Measurements from ENCODE around the gene PAPLN.

Gene PAPLN

GRCh38 chr14:73233564-73233963 is 3.7 kb upstream of the PAPLN start:
- no peak for DNase-seq

- no peak for DNase-seq
Measured at GRCh38 chr14:73234029-73234428, 3.3 kb upstream of the PAPLN start.

DNA sequence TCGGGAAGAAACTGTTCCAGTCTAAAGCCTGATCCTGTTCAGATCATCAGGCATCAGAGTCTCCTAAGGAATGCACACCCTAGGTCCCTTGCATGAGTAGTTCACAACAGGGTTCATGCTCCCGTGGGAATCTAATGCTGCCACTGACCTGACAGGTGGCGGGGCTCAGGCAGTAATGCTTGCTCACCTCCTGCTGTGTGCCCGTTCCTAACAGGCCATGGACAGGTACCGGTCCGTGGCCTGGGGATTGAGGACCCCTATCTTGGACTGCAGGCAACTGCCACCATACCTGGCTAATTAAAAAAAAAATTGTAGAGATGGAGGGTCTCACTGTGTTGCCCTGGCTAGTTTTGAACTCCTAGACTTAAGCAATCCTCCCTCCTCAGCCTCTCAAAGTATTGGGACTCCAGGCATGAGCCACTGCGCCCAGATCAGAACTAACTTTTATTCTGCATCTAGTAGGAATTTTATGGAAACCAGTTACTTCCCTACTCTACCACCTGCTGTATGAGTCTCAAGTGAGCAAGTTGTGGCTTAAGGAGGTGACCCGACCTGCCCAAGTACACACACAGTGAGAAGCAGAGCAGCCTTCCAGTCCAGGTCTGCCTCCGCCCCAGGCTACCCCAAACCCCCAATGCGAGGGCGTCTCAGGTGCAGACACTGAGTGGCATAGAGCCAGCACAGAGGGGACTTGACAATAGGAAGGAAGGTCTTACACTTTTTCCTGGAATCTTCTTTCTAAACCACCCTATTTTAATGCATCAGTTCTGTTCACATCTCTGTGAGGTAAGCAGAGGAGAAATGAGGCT is 2.5 kb upstream of the PAPLN start:
- DNase-seq: no peak

DNA sequence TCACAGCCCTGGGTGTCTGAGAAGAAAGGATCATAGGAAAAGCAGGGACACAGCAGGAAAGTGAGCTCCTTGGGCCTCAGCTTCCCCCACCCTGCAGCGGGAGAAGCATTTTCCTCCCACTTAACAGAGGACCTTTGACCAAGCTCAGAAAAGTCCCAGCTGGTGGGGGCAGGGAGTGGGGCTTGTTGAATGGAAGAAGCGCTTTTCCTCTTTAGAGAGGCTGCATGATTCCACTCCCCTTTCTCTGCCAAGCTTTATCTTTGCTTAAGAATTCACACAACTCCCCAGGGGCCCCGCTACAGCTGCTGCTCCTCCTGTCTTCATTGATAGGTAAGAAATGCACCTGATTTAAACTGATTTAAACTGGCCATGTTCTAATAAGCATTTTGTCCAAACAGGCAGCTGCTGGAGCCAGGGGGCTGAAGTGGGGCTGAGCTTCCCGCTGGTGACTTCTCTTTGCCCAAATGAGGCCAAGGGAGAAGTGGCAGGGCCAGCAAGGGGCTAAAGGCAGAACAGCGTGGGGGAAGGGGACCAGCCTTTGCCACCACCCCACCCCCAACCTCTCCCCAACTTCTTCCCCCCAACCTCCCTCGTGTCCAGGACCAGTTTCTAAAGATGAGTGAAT is 1.7 kb upstream of the PAPLN start:
- no peak for DNase-seq

- DNase-seq: no peak
Measured at GRCh38 chr14:73236157-73236556, 1.1 kb upstream of the PAPLN start.

DNA sequence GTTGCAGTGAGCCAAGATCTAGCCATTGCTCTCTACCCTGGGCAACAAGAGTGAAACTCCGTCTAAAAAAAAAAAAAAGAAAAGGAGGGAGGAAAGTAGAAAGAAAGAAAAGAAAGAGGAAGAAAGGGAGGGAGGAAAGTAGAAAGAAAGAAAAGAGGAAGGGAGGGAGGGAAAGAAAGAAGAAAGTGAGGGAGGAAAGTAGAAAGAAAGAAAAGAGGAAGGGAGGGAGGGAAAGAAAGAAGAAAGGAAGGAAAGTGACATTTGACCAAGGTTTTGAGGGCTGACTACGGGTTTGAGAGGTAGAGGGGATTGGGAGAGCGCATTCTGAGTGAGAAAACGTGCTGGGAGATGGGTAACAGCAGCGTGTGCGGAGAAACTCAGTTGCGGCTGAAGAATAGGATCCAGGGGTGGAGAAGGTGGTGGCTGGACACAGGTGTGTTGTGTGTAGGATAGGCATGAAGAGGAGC is 521 bp upstream of the PAPLN start:
- DNase-seq: no peak

- DNase-seq: no peak
Measured at GRCh38 chr14:73237786-73238423, 599 bp downstream of the PAPLN start.

DNA sequence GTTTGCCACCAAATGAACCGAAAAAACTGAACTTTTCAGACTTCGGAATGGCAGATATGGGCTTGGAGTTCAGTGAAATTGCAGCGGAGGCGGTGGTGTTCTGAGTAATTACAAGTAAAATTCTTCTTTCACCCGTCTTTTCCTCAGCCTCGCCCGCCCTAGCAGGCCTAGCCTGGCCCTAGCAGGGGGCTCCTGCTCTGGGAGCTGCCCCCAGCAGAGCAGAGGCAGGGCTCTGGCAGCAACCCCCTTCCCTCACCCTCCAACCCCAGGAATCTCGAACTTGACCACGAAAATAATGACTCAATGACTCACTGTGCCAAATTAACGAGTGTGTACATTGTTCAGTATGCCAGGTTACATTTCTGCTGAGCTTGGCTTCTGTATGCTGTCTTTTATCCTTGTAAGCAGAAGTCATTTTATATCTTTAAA is 1.1 kb downstream of the PAPLN start:
- no peak for DNase-seq

GRCh38 chr14:73238941-73239340 is 1.6 kb downstream of the PAPLN start:
- DNase-seq: no peak

DNA sequence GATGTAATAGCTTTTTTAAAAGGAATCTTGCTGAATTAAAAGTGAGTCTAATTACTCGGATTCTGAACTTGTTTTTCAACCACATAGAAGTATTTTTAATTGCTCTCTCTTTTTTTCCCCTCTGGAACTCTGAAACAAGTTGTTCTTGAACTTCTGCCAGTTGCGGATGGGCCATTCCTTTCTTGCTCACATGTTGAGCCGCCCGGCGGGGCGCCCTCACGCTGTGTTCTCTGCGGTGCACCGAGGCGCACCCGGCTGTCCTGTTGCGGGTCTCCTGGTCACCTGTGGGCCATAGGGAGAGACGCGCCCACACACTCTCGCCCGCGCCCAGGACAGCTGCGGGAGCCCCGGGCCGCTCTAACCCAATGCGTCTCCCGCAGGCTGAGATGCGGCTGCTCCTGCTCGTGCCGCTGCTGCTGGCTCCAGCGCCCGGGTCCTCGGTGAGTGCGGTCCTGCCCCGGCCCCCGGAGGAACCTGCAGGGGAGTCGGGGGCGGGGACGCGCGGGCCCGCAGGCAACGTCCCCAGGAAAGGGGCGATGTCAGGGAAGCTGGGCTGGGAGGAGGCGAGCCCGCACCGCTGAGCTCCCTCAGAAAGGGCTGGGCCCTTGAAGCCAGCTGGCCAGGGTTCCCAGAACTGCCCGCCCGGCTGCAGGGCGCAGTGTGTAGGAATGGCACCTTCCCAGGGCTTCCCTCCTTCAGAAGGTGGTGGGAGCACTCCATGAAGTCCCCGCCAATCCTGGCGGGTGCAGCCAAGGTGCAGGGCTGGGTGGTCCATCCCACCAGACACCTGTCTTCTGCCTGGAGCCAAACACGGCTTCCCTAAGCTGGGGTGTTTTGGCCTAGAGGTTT is 2.3 kb downstream of the PAPLN start:
- DNase-seq: no peak

- DNase-seq: no peak
Measured at GRCh38 chr14:73240816-73241480, 3.6 kb downstream of the PAPLN start.

GRCh38 chr14:73241481-73242165 is 4.3 kb downstream of the PAPLN start:
- DNase-seq: no peak

DNA sequence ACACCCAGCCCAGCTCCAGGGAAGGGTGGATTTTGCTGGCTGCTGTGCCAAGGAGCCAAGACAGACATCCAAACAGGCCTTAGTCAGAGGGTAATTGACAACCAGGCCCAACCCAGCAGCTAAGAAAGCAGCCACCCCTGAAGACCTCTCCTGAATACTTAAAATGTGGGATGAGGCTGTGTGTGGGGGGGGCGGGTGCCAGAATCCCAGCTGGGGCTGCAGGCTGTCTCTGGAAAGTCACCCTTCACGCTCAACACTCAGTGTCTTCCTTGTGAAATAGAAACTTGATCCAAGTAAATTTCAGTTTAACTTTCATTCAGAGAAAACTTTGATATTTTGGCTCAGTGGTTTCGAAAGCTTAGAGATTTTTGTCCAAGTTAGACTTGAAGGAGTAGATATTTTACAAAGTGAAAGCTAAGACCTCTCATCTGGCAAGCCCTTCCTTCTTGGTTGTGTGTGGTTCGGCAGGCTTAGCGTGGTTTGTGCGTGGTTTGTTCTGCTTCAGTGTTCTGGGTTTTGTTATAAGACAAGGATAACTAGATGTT is 5.1 kb downstream of the PAPLN start:
- DNase-seq: no peak

- no peak for DNase-seq
Measured at GRCh38 chr14:73243341-73243740, 6.0 kb downstream of the PAPLN start.

- DNase-seq: no peak
Measured at GRCh38 chr14:73243748-73244147, 6.4 kb downstream of the PAPLN start.

- DNase-seq: no peak
Measured at GRCh38 chr14:73244541-73245290, 7.4 kb downstream of the PAPLN start.

DNA sequence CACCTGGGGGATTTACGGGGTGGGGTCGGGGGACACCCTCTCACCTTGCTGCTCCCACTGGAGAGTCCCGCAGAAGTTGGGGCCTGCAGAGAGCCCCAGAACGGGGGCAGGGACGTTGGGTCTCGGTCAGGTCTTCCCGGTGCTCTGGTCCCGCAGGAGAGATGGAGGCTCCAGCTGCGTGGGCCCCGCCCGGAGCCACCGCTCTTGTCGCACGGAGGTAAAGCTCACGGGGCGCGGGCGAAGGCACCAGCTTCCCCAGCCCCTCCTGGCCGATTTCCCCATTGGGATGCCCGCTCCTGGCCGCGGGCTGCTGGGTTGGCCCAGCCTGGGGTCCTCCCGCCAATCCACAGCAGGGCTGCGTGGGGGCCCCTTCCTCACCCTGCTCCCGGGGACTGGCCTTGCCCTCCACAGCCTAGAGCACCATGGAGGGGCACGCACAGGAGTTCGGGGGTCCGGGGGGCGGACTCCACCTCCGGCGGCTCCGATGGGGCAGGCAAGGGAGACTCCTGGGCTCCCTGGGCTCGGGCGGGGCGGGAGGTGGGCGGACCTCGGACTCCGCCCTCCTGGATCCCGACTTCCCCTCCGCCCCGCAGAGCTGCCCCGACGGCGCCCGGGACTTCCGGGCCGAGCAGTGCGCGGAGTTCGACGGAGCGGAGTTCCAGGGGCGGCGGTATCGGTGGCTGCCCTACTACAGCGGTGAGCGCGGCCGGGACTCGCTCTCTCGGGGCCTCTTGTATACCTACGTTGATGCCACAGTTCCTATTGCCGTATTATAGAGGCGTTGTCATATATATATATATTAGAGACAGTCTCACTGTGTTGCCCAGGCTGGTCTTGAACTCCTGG is 8.4 kb downstream of the PAPLN start:
- DNase-seq: peak; percentile 56

DNA sequence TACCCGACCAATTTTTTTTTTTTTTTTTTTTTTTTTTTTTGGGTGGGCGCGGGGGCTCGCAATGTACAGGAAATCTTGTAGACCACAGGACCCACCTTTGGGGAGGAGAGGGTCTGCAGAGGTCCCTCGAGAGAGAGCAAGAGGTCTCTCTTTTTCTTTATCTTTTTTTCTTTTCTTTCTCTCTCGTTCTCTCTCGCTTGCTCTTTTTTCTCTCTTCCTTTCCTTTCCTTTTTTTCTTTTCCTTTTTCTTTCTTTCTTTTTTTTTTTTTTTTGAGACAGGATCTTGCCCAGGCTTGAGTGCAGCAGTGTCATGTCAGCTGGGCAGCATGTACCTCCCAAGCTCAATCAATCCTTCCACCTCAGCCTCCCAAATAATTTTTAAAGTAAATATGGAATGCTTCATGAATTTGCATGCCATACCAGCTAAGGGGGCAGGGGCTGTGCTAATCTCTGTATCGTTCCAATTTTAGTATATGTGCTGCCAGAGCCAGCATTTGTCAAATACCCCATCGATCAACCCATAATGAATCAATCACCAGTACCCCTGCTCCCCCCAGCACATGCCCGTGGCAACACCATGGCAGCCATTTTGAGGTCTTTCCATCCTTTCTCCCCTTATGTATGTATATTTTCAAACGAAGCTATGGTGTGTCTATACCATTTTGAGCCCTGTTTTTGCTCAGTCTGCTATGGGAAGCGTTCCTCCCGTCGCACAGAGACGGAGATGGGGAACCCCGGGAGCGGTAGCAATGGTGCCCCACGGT is 9.3 kb downstream of the PAPLN start:
- no peak for DNase-seq
